ENCODE data around the gene PRICKLE2.

The PRICKLE2 gene

GRCh38 chr3:64088408-64089205 lies 136.7 kb downstream of the PRICKLE2 start:
- TF ChIP-seq, protein P1, sequence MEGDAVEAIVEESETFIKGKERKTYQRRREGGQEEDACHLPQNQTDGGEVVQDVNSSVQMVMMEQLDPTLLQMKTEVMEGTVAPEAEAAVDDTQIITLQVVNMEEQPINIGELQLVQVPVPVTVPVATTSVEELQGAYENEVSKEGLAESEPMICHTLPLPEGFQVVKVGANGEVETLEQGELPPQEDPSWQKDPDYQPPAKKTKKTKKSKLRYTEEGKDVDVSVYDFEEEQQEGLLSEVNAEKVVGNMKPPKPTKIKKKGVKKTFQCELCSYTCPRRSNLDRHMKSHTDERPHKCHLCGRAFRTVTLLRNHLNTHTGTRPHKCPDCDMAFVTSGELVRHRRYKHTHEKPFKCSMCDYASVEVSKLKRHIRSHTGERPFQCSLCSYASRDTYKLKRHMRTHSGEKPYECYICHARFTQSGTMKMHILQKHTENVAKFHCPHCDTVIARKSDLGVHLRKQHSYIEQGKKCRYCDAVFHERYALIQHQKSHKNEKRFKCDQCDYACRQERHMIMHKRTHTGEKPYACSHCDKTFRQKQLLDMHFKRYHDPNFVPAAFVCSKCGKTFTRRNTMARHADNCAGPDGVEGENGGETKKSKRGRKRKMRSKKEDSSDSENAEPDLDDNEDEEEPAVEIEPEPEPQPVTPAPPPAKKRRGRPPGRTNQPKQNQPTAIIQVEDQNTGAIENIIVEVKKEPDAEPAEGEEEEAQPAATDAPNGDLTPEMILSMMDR (conservative IDR thresholded peaks at IDR 0.05; ENCODE audit: low read depth, low read length) = no peak
- H3K4me3 ChIP-seq (ENCODE audit: low read length) = no peak overlapping the region
- no peak for DNase-seq (ENCODE audit: low read depth)

DNA sequence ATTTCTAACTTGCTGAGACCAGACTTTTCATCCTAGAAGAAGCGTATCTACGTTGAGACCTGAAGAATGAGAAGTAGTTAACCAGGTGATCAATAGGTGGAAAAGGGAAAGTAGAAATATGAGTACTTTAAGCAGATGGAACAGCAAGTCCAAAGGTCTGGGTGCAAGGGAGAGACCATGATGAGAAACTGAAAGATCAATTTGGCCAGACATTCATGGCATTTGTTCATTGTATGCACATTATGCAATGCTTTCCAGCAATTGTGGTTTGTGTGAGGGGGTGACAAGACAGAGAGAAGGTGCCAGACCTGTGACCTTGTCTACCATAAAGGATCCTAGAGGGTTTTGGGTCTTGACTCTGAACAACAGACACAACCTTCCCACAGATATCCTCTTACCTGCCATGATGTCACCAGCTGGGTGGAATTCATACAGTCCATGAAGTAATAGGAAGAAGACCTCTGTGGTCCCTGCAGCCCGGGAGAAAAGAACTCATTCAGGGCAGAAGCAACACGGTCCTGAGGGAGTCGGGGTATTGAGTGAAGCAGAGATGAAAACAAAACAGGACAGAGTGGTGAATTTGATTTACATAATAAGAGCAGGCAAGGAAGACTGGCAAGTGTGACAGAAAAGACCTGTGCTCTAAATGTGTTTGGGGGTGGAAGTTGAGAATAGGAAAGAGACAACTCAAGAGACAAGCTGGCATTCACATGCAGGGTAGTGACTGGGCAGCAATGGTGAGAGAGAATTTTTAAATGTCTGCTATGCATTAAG lies 138.6 kb downstream of the PRICKLE2 start:
- no peak for DNase-seq (ENCODE audit: low read depth)
- TF ChIP-seq, protein P1 (conservative IDR thresholded peaks at IDR 0.05; ENCODE audit: low read depth, low read length) = no peak
- no peak overlapping the region for H3K4me3 ChIP-seq (ENCODE audit: low read length)

DNA sequence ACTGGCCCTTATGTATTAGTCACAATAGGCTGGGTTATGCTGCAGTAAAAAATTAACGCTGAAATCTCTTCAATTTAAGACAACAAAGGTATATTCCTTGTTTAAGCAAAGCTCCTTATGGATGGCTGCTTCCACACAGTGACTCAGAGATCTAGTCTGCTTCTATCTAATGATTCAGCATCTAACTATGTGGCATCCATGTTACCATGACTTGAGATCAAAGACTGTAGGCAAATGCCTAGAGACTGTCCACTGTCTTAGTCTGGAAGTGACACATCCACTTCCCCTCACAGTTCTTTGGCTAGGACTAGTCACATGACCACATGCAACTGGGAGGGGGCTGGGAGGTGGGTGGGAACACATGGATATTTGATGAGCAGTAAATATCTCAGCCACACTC lies 140.6 kb downstream of the PRICKLE2 start:
- H3K4me3 ChIP-seq (ENCODE audit: low read length) = no peak overlapping the region
- peak; percentile 62 for DNase-seq (ENCODE audit: low read depth)
- TF ChIP-seq, protein P1 (conservative IDR thresholded peaks at IDR 0.05; ENCODE audit: low read depth, low read length) = no peak

GRCh38 chr3:64083575-64083974 lies 141.7 kb downstream of the PRICKLE2 start:
- no peak overlapping the region for H3K4me3 ChIP-seq (ENCODE audit: low read length)
- no peak for DNase-seq (ENCODE audit: low read depth)
- TF ChIP-seq, protein P1 (conservative IDR thresholded peaks at IDR 0.05; ENCODE audit: low read depth, low read length) = no peak

GRCh38 chr3:64082961-64083541 lies 142.2 kb downstream of the PRICKLE2 start:
- DNase-seq (ENCODE audit: low read depth) = no peak
- no peak overlapping the region for H3K4me3 ChIP-seq (ENCODE audit: low read length)

DNA sequence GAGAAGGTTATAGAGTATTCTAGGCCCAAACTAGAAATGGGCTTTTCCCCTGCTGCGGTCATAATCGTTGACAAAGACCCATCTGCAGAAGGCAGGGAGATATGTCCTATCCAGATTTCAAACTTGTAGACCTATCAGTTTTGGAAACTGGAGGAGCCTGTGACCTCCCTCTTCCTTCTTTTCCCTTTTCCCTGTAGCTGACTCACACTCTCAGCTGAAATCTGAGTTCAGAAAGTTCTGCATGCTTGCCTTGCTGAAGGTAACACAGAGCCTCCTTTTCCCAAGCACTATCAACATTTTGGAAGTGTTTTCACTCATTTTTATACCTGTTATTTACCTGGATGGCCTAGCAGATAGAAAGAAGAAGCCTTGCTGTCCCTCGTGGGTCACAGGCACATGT lies 142.9 kb downstream of the PRICKLE2 start:
- DNase-seq (ENCODE audit: low read depth) = no peak
- H3K4me3 ChIP-seq (ENCODE audit: low read length) = no peak overlapping the region
- TF ChIP-seq, protein P1 (conservative IDR thresholded peaks at IDR 0.05; ENCODE audit: low read depth, low read length) = no peak

More at GRCh38 chr3:64082961-64083541, 142.2 kb downstream of the PRICKLE2 start:
- TF ChIP-seq, protein P1 (conservative IDR thresholded peaks at IDR 0.05; ENCODE audit: low read depth, low read length) = no peak
